Measurements from ENCODE around the gene AMIGO1. TPM values are rescaled to one million over a fixed set of nuclear protein-coding genes. Genes with fewer than 3 reads are reported as not detected.

AMIGO1 gene
- total and polyA plus RNA-seq, 2 of the 8 experiments (the other 6 are each of a cell fraction or from before 2014, with no cell fraction given) = 1.5 to 2.7 TPM

DNA sequence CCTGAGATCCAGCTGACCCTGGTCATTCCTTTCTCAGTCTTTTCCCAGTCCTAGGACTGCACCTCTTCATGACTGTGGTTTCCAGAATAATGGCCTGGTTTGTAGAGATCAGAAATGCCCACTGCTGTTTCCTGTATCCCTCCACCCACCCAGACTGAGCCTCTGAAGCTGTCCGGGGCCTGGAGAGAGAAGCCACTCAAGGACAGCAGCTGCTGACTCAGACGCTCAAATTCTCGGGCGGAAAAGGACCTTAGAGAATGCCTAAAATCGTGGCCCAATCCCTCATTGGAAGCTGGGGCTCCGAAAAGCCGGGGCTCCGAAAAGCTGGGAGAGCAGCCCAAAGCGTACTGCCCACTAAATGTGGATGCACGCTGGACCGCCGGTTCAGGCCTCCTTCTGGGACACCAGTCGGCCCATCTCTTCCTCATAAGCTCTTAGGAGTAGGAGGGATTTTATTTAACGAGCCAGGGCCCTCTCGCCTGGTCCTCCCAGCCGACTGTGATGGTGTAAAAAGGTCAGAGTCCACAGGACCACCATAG lies 22.4 kb upstream of the AMIGO1 start:
- FAIRE-seq (no peak), DNase-seq (ENCODE audit: low read depth in 1 of 2, low spot score in 2 of 2) (no peak)
- Histone ChIP-seq H3K4me2 (ENCODE audit: insufficient read depth in 1 of 2, low read depth in 2 of 2, low read length in 2 of 2) (no peak overlapping the region), H2BK15ac (ENCODE audit: low read length) (no peak overlapping the region), H3K23me2 (ENCODE audit: low read depth, low read length) (no peaks in the 10 kb centered on the region; the same call in 1 of the 2 replicates), H3K36me3 (ENCODE audit: control insufficient read depth in 2 of 4, insufficient read depth in 4 of 4, low read length in 3 of 4) (no peaks in the 10 kb centered on the region), H2AFZ (ENCODE audit: low read length) (no peak overlapping the region; the same call in 1 of the 2 replicates), H3K23ac (ENCODE audit: insufficient read length) (no peak overlapping the region), H3K79me2 (ENCODE audit: control insufficient read depth in 1 of 2, insufficient read depth in 2 of 2, low read length in 2 of 2) (no peaks in the 10 kb centered on the region), H3K9ac (replicated peaks in 1 of 4; ENCODE audit: extremely low read depth in 1 of 4, low read depth in 3 of 4, low read length in 3 of 4) (no peak overlapping the region), H2BK20ac (ENCODE audit: low read length) (no peak overlapping the region), H2AK5ac (ENCODE audit: low read depth, low read length) (no peak overlapping the region), H3K4ac (replicated peaks; ENCODE audit: insufficient read length, low read depth, low read length) (no peak overlapping the region), H4K20me1 (replicated peaks in 1 of 2; ENCODE audit: control insufficient read depth in 1 of 2, insufficient read depth in 2 of 2, low read length in 2 of 2) (no peaks in the 10 kb centered on the region), H3K9me3 (ENCODE audit: insufficient read depth in 2 of 2, low read depth in 1 of 2, low read length in 1 of 2) (no peaks in the 10 kb centered on the region), H3K79me1 (ENCODE audit: low read depth, low read length) (no peaks in the 10 kb centered on the region), H3K18ac (ENCODE audit: extremely low read depth, low read length) (peak overlapping the region; percentile 4; the same call in 1 of the 2 replicates), H4K91ac (replicated peaks; ENCODE audit: insufficient read length, low read length) (no peak overlapping the region), H3K14ac (ENCODE audit: insufficient read length) (no peak overlapping the region), H4K8ac (ENCODE audit: extremely low read depth, insufficient read depth, low read length) (no peak overlapping the region; the same call in 1 of the 2 replicates), H4K5ac (ENCODE audit: insufficient read length, low read depth, low read length) (no peak overlapping the region), H2BK120ac (replicated peaks; ENCODE audit: low read depth, low read length) (no peak overlapping the region), H2BK5ac (ENCODE audit: low read depth, low read length) (no peak overlapping the region), H3K27ac (ENCODE audit: low read depth, low read length) (no peak overlapping the region), H3K4me1 (replicated peaks in 1 of 4; ENCODE audit: control insufficient read depth in 3 of 4, insufficient read depth in 4 of 4, low read length in 3 of 4) (peaks cover 0 to 3% (median 1%) of the 10 kb centered on the region in 4 experiments; a peak in 4 of 7 replicates), H3K56ac (replicated peaks; ENCODE audit: insufficient read length, low read depth, low read length) (no peak overlapping the region), H3K27me3 (replicated peaks in 1 of 4; ENCODE audit: control insufficient read depth in 3 of 4, extremely low read depth in 1 of 4, insufficient read depth in 3 of 4, low read length in 3 of 4) (no peaks in the 10 kb centered on the region), H3K4me3 (ENCODE audit: extremely low read depth in 1 of 4, insufficient read depth in 2 of 4, low read depth in 3 of 4, low read length in 4 of 4) (no peak overlapping the region), H2BK12ac (ENCODE audit: low read depth, low read length) (no peak overlapping the region)
- 65% methylated on average over 16 of the region's 16 CpGs; no CpG with 5 or more reads in 1 of the 2 experiments for WGBS, 2 experiments (ENCODE audit: extremely low coverage in 1 of 2, insufficient coverage in 1 of 2, insufficient read length in 1 of 2, insufficient replicate concordance in 2 of 2, low coverage in 1 of 2, low lambda C conversion rate in 2 of 2, missing lambda C conversion rate in 1 of 2)
- POLR2A ChIA-PET (ENCODE audit: partially characterized antibody) = interaction anchor here (0.8 to 2.8 kb wide), 11 partner anchors 12 to 291 kb away, joined by 3 to 20 read pairs (median 5); partner anchors contain the start of genes AMIGO1, ATXN7L2, CYB561D1 and GNAI3
- CTCF ChIA-PET (ENCODE audit: partially characterized antibody) = interaction anchor here (0.6 to 26.3 kb wide), 55 partner anchors 9 to 483 kb away, joined by 3 to 1755 read pairs (median 4); partner anchors contain the start of genes AMIGO1, ATXN7L2, CYB561D1 and GPR61
- TF ChIP-seq, protein P1, sequence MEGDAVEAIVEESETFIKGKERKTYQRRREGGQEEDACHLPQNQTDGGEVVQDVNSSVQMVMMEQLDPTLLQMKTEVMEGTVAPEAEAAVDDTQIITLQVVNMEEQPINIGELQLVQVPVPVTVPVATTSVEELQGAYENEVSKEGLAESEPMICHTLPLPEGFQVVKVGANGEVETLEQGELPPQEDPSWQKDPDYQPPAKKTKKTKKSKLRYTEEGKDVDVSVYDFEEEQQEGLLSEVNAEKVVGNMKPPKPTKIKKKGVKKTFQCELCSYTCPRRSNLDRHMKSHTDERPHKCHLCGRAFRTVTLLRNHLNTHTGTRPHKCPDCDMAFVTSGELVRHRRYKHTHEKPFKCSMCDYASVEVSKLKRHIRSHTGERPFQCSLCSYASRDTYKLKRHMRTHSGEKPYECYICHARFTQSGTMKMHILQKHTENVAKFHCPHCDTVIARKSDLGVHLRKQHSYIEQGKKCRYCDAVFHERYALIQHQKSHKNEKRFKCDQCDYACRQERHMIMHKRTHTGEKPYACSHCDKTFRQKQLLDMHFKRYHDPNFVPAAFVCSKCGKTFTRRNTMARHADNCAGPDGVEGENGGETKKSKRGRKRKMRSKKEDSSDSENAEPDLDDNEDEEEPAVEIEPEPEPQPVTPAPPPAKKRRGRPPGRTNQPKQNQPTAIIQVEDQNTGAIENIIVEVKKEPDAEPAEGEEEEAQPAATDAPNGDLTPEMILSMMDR (IDR thresholded peaks at IDR 0.05; ENCODE audit: control extremely low read depth in 1 of 3, insufficient read depth in 1 of 3, low read depth in 1 of 3, low read length in 3 of 3) = no peak
- TF ChIP-seq, protein P2, sequence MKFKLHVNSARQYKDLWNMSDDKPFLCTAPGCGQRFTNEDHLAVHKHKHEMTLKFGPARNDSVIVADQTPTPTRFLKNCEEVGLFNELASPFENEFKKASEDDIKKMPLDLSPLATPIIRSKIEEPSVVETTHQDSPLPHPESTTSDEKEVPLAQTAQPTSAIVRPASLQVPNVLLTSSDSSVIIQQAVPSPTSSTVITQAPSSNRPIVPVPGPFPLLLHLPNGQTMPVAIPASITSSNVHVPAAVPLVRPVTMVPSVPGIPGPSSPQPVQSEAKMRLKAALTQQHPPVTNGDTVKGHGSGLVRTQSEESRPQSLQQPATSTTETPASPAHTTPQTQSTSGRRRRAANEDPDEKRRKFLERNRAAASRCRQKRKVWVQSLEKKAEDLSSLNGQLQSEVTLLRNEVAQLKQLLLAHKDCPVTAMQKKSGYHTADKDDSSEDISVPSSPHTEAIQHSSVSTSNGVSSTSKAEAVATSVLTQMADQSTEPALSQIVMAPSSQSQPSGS (IDR thresholded peaks at IDR 0.05; ENCODE audit: low read length) = no peak
- no peak for TF ChIP-seq EGR1 (IDR thresholded peaks at IDR 0.05; ENCODE audit: borderline replicate concordance, low read depth, low read length)
- no peak for TF ChIP-seq CEBPB (IDR thresholded peaks at IDR 0.05; ENCODE audit: low read depth, low read length)
- TF ChIP-seq RXRA (IDR thresholded peaks at IDR 0.05; ENCODE audit: insufficient read depth, low read depth, low read length) = no peak
- TF ChIP-seq TEAD4 (IDR thresholded peaks at IDR 0.05; ENCODE audit: low read depth, low read length) = no peak
- TF ChIP-seq EZH2 (IDR thresholded peaks at IDR 0.05; ENCODE audit: low read depth, low read length, severe bottlenecking) = no peak
